GM12878 (cell line): Measurements from ENCODE around the gene ANP32E. TPM values are rescaled to one million over a fixed set of nuclear protein-coding genes. Genes with fewer than 3 reads are reported as not detected.

Source experiments
- ATAC-seq: fragments of 200-7000 bp; cut with Tn5 transposase; 3 replicates; pipeline ENCODE4 v1.9.1; 2020; ENCODE audit warnings: mild to moderate bottlenecking, moderate library complexity
- BruUV-seq: library from RNA; stranded (reverse); fragments of 400-500 nt; replicated peaks from 2 replicates; lab custom pipeline; 2021; lab: Mats Ljungman, UMichigan
- CTCF ChIA-PET: fragments of 300-600 bp; sonication (Branson Sonifier 250); formaldehyde crosslinking; extraction: SDS; loops from one replicate; lab custom pipeline; 2021; ENCODE audit warnings: inconsistent platforms; lab: Yijun Ruan, JAX
- POLR2A ChIA-PET: fragments of 350-600 bp; formaldehyde crosslinking; extraction: SDS; loops from one replicate; lab custom pipeline; 2021; ENCODE audit warnings: inconsistent platforms; lab: Charles Lee
- RAD21 ChIA-PET: fragments of 300-600 bp; sonication (Branson Sonifier 250); formaldehyde crosslinking; loops from one replicate; lab custom pipeline; 2023; ENCODE audit warnings: antibody characterized with exemption; ENCODE audit not compliant: unreplicated experiment; lab: Charles Lee
- SMC1A ChIA-PET: fragments of 300-600 bp; sonication (Branson Sonifier 250); formaldehyde crosslinking; loops from one replicate; lab custom pipeline; 2023; ENCODE audit not compliant: unreplicated experiment, uncharacterized antibody; lab: Charles Lee
- DNase-seq: peaks from one replicate; pipeline ENCODE4 v3.0.0-alpha.2; 2011; ENCODE audit warnings: low read depth, low spot score
- FAIRE-seq: peaks from 3 replicates; lab custom pipeline; 2011; peaks lifted over from hg19 to GRCh38; lab: Jason Lieb, UNC
- H2AFZ ChIP-seq: 2 replicates; pipeline ENCODE4 v1.6.0; 2011; ENCODE audit warnings: low read depth, low read length, control low read depth; ENCODE audit not compliant: control insufficient read depth
- H3K27ac ChIP-seq: 2 replicates; pipeline ENCODE4 v1.5.1; 2011; ENCODE audit warnings: control low read depth; ENCODE audit not compliant: control insufficient read depth, insufficient read depth
- H3K27me3 ChIP-seq, 2 experiments: replicated peaks in 1 of 2; 2 replicates each; pipeline versions ENCODE4 v1.6.0 to v1.6.1; 2011; ENCODE audit warnings: low read length in 1 of 2; ENCODE audit not compliant: control insufficient read depth in 2 of 2, insufficient read depth in 2 of 2
- H3K36me3 ChIP-seq, 2 experiments: 2 replicates each; pipeline ENCODE4 v1.5.1; 2011; ENCODE audit warnings: low read length in 1 of 2; ENCODE audit not compliant: control insufficient read depth in 2 of 2, insufficient read depth in 2 of 2
- H3K4me1 ChIP-seq: 2 replicates; pipeline ENCODE4 v1.6.1; 2011; ENCODE audit warnings: mild to moderate bottlenecking, low read length, moderate library complexity, mixed read lengths; ENCODE audit not compliant: control insufficient read depth, insufficient read depth
- H3K4me2 ChIP-seq: 2 replicates; pipeline ENCODE4 v1.6.0; 2011; ENCODE audit warnings: control low read depth; ENCODE audit not compliant: control insufficient read depth, insufficient read depth
- H3K4me3 ChIP-seq: fragments of 200-600 bp; sonication (generic); 2 replicates; pipeline ENCODE4 v1.5.1; 2016
- H3K79me2 ChIP-seq: 2 replicates; pipeline ENCODE4 v1.6.0; 2011; ENCODE audit warnings: low read length; ENCODE audit not compliant: control insufficient read depth, insufficient read depth
- H3K9ac ChIP-seq: 2 replicates; pipeline ENCODE4 v1.8.0; 2011; ENCODE audit warnings: low read length, control low read depth, mixed read lengths; ENCODE audit not compliant: control insufficient read depth, insufficient read depth
- H3K9me3 ChIP-seq: replicated peaks from 3 replicates; pipeline ENCODE4 v1.5.1; 2011; ENCODE audit warnings: mild to moderate bottlenecking, low read length; ENCODE audit not compliant: control insufficient read depth, insufficient read depth
- H4K20me1 ChIP-seq: 2 replicates; pipeline ENCODE4 v1.6.0; 2011; ENCODE audit not compliant: control insufficient read depth, insufficient read depth
- ATF3 ChIP-seq: IDR thresholded peaks from 2 replicates; pipeline ENCODE4 v1.6.1; 2011; ENCODE audit warnings: low read depth, mild to moderate bottlenecking, low read length, moderate library complexity, borderline replicate concordance; ENCODE audit errors: extremely low read depth
- CREM ChIP-seq: IDR thresholded peaks from 2 replicates; pipeline ENCODE4 v1.6.1; 2014; ENCODE audit warnings: antibody characterized with exemption, low read depth
- MEF2B ChIP-seq: fragments of 450-650 bp; IDR thresholded peaks from 2 replicates; pipeline ENCODE4 v1.6.1; 2018; ENCODE audit warnings: mild to moderate bottlenecking, moderate library complexity; ENCODE audit not compliant: partially characterized antibody, poor library complexity, severe bottlenecking
- MTA3 ChIP-seq: IDR thresholded peaks from 2 replicates; pipeline ENCODE4 v1.6.1; 2012; ENCODE audit warnings: low read length, inconsistent platforms, borderline replicate concordance
- MYC ChIP-seq: IDR thresholded peaks from 2 replicates; pipeline ENCODE4 v1.6.1; 2011; ENCODE audit warnings: mild to moderate bottlenecking, low read length, moderate library complexity, inconsistent platforms; ENCODE audit not compliant: insufficient read depth, insufficient replicate concordance, insufficient read length, severe bottlenecking
- NRF1 ChIP-seq: conservative IDR thresholded peaks from 2 replicates; pipeline ENCODE4 v1.6.1; 2011; ENCODE audit warnings: mild to moderate bottlenecking, low read depth, low read length, improper control_type of control experiment
- SKIL ChIP-seq: fragments of 450-650 bp; IDR thresholded peaks from 2 replicates; pipeline ENCODE4 v1.6.1; 2017; ENCODE audit warnings: mild to moderate bottlenecking, low read depth, inconsistent platforms; ENCODE audit not compliant: poor library complexity, severe bottlenecking
- SP1 ChIP-seq: IDR thresholded peaks from one replicate; pipeline ENCODE4 v1.6.1; 2011; ENCODE audit warnings: low read depth, low read length
- ZNF592 ChIP-seq: fragments of 450-650 bp; IDR thresholded peaks from 2 replicates; pipeline ENCODE4 v1.6.1; 2017; ENCODE audit warnings: mild to moderate bottlenecking, moderate library complexity
- WGBS: methylation state at CpG from one replicate; pipeline ENCODE4 v1.1.6; 2016; ENCODE audit warnings: low lambda C conversion rate; ENCODE audit not compliant: insufficient replicate concordance, insufficient coverage; ENCODE audit errors: missing lambda C conversion rate; 5-methylcytosine and 5-hydroxymethylcytosine counted together
- in situ Hi-C: fragments of 300-500 bp; cut with MboI; formaldehyde crosslinking; loops from 9 replicates; pipeline ENCODE4 v1.14.3; 2018; ENCODE audit warnings: mixed read lengths
- intact Hi-C: fragments of 100-400 bp; cut with micrococcal nuclease; formaldehyde crosslinking; loops from one replicate; pipeline ENCODE4 v1.14.2; 2022; ENCODE audit not compliant: unreplicated experiment
- polyA plus RNA-seq, 11 experiments: library from polyadenylated mRNA; depleted of rRNA in 4 of 11; unstranded in 6 of 11; stranded (reverse) in 5 of 11; fragments of >200 nt; fragmentation: Nextera tagmentation in 4 of 11; fragmentation: Illumina TruSeq in 1 of 11; extraction: Ambion mirVana in 4 of 11; extraction: Trizol in 1 of 11; gene quantifications; 1 replicate in 1 of 11; 2 replicates in 10 of 11; pipeline versions ENCODE4 v1.2.1 to v1.2.3, GENCODE V29; 2011 to 2016; ENCODE audit warnings: inconsistent platforms in 2 of 11, missing spikeins in 2 of 11, low read depth in 1 of 11
- total RNA-seq, 4 experiments: library from RNA; depleted of rRNA in 3 of 4; stranded (reverse); fragments of >200 nt in 3 of 4; fragmentation: Illumina TruSeq in 1 of 4; extraction: Trizol in 1 of 4; gene quantifications; 2 replicates each; pipeline versions ENCODE4 v1.2.1 to v1.2.3, GENCODE V29; 2013 to 2021

ANP32E gene
- total and polyA plus RNA-seq, 10 of the 15 experiments (the other 5 are each of a cell fraction or from before 2014, with no cell fraction given), result 59.2 to 250 (median 121) TPM

- in situ Hi-C loops, result no loop called here
- no peak for DNase-seq
- no peaks in the 10 kb centered on the region for H3K36me3 ChIP-seq
- H4K20me1 ChIP-seq, result no peaks in the 10 kb centered on the region
- TF ChIP-seq MTA3, result no peak
- TF ChIP-seq NRF1, result no peak
- TF ChIP-seq SP1, result no peak
- no peak for TF ChIP-seq ATF3
- no peak for TF ChIP-seq ZNF592
- no peak for TF ChIP-seq SKIL
- no peak for TF ChIP-seq CREM
- no peak for TF ChIP-seq MEF2B
- TF ChIP-seq MYC, result no peak
- TF ChIP-seq, all 136 proteins: peak for 0
- 96% methylated on average over 6 of the region's 7 CpGs for WGBS
- Histone ChIP-seq H3K27me3 (no peaks in the 10 kb centered on the region), H3K79me2 (no peaks in the 10 kb centered on the region), H3K9ac (no peak overlapping the region), H3K27ac (no peak overlapping the region), H3K4me2 (no peak overlapping the region), H2AFZ (no peak overlapping the region), H3K4me3 (no peak overlapping the region), H3K4me1 (no peaks in the 10 kb centered on the region), H3K9me3 (no peaks in the 10 kb centered on the region)
- ATAC-seq, result no peak
- ChIA-PET CTCF (interaction anchor here (1.4 to 2.7 kb wide), 2 partner anchors 7 to 12 kb away, joined by 3 to 22 read pairs; no protein-coding TSS in a partner anchor), POLR2A (no interaction called here), RAD21 (no interaction called here), SMC1A (interaction anchor here (2.8 kb wide), 1 partner anchor 10 kb away, joined by 7 read pairs; no protein-coding TSS in a partner anchor)
- intact Hi-C loops, result no loop called here
- BruUV-seq, result no TSS peak
- FAIRE-seq, result no peak
Measured at GRCh38 chr1:150179867-150180266, 56.0 kb downstream of the ANP32E start.
